Measurements from ENCODE around the gene RNF103. TPM values are rescaled to one million over a fixed set of nuclear protein-coding genes. Genes with fewer than 3 reads are reported as not detected.

RNF103 gene
- total and polyA plus RNA-seq, 2 of the 13 experiments (the other 11 are each of a cell fraction or from before 2014, with no cell fraction given), result 19.8 to 21.1 TPM

- TF ChIP-seq PRDM4 (CRISPR knock-in tag; IDR thresholded peaks at IDR 0.05; ENCODE audit: borderline replicate concordance) (no peak; the same call in 1 of the 2 replicates), ZFX (CRISPR knock-in tag; IDR thresholded peaks at IDR 0.05; ENCODE audit: low read depth) (peak; percentile 80), TCF7 (IDR thresholded peaks at IDR 0.05; ENCODE audit: low read depth) (no peak), KLF6 (CRISPR knock-in tag; IDR thresholded peaks at IDR 0.05) (peak; percentile 89), GMEB1 (CRISPR knock-in tag; IDR thresholded peaks at IDR 0.05; ENCODE audit: borderline replicate concordance) (peak; percentile 55), AKAP8 (CRISPR knock-in tag; IDR thresholded peaks at IDR 0.05) (no peak), ZNF274 (CRISPR knock-in tag; IDR thresholded peaks at IDR 0.05) (0 out of 2 replicates have a peak, but pooled peaks have one; percentile 19), KDM5B (CRISPR knock-in tag; IDR thresholded peaks at IDR 0.05; ENCODE audit: borderline replicate concordance) (peak; percentile 93), NRL (CRISPR knock-in tag; IDR thresholded peaks at IDR 0.05; ENCODE audit: borderline replicate concordance) (peak; percentile 89), U2AF2 (IDR thresholded peaks at IDR 0.05; ENCODE audit: low read depth, low read length) (0 out of 2 replicates have a peak, but pooled peaks have one; percentile 40), RERE (CRISPR knock-in tag; IDR thresholded peaks at IDR 0.05; ENCODE audit: low read depth) (0 out of 2 replicates have a peak, but pooled peaks have one; percentile 58), SUZ12 (IDR thresholded peaks at IDR 0.05; ENCODE audit: low read depth, low read length) (no peak), EHMT2 (IDR thresholded peaks at IDR 0.05; ENCODE audit: borderline replicate concordance, low read depth, low read length) (peak; percentile 38; the same call in 1 of the 2 replicates), ZNF143 (CRISPR knock-in tag; IDR thresholded peaks at IDR 0.05) (no peak), BCL3 (CRISPR knock-in tag; IDR thresholded peaks at IDR 0.05) (peak; percentile 87; the same call in 1 of the 2 replicates)
Observed at GRCh38 chr2:86562922-86563649, 60.6 kb downstream of the RNF103 start, which contains the start of gene CHMP3 (continued).

Measured in HepG2 (cell line).